LNCAP (cell line): ENCODE data around the gene LRRN2.

Experiments
- TF ChIP-seq, protein P1 (sequence below): fragments of 450-650 bp; IDR thresholded peaks from 2 replicates; pipeline ENCODE4 v1.5.1; 2017; ENCODE audit warnings: mild to moderate bottlenecking

The LRRN2 gene

DNA sequence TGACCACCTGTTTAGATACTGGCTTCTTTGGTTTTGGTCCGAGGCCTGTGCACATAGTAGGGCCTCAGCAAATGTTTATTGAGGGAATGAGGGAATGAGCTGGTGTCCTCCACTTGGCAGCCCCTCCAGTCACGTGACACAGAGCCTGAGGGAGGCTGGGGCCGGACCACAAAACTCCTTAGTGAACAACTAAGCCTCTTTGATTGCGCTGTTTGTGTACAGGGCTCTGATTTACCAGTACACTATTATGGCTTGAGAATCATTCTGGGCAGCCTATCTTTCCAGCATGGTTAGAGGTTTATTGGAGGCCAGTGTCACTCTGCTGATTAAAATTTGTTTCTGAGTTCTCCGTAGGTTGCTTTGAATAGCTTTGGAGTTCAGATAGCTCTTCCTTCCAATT, 10.2 kb upstream of the LRRN2 start:
- TF ChIP-seq, protein P1, sequence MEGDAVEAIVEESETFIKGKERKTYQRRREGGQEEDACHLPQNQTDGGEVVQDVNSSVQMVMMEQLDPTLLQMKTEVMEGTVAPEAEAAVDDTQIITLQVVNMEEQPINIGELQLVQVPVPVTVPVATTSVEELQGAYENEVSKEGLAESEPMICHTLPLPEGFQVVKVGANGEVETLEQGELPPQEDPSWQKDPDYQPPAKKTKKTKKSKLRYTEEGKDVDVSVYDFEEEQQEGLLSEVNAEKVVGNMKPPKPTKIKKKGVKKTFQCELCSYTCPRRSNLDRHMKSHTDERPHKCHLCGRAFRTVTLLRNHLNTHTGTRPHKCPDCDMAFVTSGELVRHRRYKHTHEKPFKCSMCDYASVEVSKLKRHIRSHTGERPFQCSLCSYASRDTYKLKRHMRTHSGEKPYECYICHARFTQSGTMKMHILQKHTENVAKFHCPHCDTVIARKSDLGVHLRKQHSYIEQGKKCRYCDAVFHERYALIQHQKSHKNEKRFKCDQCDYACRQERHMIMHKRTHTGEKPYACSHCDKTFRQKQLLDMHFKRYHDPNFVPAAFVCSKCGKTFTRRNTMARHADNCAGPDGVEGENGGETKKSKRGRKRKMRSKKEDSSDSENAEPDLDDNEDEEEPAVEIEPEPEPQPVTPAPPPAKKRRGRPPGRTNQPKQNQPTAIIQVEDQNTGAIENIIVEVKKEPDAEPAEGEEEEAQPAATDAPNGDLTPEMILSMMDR, result no peak

DNA sequence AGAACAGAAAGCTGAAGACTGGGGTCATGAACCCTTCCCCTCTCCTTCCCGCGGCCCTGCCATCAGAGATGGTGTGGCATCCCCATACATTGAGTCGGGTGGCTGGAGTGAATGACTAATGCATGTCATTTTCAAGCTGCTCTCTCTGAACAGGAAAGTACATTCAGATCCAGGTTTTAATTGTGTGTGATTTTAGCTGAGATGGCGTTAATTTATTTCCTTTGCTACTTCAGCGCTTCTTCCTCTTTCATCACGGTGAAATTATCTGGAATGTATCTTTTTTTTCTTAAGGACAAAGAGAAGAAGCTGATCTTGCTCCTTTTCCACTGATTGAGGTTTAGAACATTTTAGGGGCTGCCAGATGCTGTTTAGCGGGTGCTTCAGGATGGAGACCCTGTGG, 8.6 kb upstream of the LRRN2 start:
- TF ChIP-seq, protein P1, result no peak

DNA sequence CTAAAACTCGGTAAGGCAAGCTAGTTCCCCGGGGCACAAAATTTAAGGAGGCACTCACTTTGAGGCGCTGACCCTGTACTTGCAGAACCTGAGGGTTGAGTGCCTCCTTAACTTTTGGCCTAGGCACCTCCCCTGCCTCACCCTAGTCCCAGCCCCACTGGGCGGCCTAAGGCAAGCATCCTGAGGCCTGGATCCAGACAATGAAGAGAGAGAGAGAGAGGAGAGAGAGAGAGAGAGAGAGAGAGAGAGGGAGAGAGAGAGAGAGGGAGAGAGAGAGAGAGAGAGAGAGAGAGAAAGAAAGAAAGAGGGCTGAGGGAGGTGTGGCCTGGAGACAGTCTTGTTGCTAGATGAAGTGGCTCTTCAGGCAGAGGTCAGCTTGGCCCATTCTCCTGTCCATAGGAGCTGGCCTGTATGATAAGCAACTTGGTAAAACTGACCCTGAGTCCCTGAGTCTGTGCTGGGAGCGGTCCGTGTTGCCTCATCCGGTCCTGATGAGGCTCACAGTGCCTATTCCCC, 7.4 kb upstream of the LRRN2 start:
- TF ChIP-seq, protein P1, result no peak

DNA sequence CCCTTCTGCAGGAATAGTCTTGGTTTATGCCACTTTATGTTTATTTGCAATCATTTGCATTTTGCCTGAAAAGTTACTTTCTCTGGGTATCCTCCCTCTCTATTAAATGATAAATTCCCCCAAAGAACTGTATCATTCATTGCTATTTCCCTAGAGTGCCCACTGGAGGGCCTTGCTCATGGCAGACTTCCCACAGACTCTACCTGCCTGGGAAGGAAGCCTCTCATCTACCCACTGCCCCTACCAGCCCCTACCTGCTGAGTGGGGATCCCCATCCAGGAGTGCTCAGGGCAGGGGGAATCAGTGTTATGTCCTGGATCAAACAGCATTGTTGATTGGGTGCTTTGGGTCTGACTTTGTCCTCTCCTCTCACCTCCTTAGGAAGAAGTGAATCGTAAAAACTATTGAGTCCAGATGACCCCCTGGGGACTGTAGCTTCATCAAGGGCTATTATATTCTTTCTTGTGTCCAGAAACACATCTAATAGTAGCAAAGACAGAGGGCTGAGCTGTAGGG, 6.8 kb upstream of the LRRN2 start:
- TF ChIP-seq, protein P1, result no peak; the same call in 1 of the 2 replicates

DNA sequence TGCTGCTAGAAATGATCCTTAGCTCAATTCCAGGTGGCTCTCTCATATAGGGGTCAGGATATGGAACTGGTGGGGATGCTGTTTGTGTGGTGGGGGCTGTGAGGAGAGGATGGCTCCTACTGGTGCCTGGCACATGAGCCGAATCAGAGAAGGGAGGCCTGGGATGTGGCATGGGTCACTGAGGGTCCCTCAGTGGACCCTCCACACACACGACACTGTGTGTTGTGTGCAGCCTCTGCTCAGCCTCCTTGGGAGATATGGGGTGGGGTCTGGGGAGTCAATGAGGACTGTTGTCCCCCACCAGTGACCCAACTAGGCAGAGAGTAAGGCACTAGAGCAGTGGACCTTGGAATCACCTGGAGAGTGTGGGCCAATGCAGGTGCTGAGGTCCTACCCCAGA, 3.2 kb upstream of the LRRN2 start:
- TF ChIP-seq, protein P1, result no peak

DNA sequence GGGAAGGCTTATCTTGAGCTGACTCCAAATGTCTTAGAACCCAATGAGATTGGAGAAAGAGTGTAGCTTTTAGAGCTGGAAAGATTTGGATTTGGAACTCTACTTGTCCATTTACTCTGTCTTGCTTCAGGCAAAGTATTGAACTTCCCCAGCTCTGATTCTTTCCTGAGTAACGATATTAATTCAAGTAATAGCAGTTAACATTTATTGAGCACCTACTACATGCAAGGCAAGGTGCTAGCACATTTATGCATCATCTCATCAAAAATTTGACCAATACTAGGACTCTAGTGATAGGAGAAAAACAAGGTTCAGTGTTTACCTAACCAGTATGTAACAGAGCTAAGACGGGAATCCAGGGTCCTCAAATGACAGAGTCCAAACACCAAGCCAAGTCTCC, 2.5 kb upstream of the LRRN2 start:
- TF ChIP-seq, protein P1, result no peak

DNA sequence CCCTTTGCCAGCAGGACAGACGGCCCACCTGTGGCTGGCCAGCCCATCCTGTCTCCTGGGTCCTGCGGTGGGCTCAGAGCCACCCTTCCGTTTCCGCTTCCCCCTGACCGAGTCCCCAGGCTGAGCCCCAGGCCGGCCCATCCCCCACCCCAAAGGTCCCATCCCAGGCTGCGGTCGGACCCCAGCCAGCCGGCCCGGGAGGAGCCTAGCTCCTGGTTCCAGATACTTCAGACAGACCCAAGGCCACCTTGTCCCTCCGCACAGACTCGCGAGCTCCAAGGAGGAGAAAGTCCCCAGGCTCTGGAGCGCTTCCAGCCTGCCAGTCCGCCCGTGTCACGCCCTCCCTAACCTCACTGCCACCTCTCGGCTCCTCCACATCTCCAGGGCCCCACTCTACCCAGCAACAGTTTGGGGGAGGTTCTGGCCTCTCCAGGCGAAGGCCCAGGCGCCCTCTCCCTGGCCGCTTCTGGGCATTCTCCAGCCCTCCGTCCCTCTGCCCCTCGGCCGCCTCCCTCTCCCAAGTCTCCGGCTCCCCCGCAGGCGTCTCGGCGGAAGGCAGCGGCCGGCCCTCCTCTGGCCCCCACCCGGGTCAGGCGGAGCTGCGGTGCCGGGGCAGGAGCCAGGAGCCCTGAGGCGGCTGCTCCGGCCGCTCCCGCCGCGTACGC, 835 bp downstream of the LRRN2 start:
- TF ChIP-seq, protein P1, result no peak
